ENCODE data around the gene HS3ST5. TPM values are rescaled to one million over a fixed set of nuclear protein-coding genes. Genes with fewer than 3 reads are reported as not detected.

Gene HS3ST5
- total RNA-seq, 1 experiment from 2014 or later = 14.4 TPM

GRCh38 chr6:114083251-114083650 lies 259.6 kb downstream of the HS3ST5 start:
- H3K4me2 ChIP-seq (ENCODE audit: insufficient read depth, insufficient read length, low read length) = no peak overlapping the region
- H4K91ac ChIP-seq (ENCODE audit: insufficient read length, low read depth, low read length) = no peak overlapping the region
- no peak overlapping the region for H2AFZ ChIP-seq (ENCODE audit: low read length)
- DNase-seq = no peak
- Mint-ChIP-seq H3K36me3 (ENCODE audit: insufficient read depth in 1 of 3, low read depth in 3 of 3) (peaks cover 10 to 43% (median 28%) of the 10 kb centered on the region in 3 experiments), H3K27me3 (ENCODE audit: low read depth) (no peaks in the 10 kb centered on the region), H3K4me3 (no peak overlapping the region), H3K9me3 (peaks cover 0 to 6% of the 10 kb centered on the region in 2 experiments; a peak in 1 of 5 replicates), H3K27ac (no peak overlapping the region), H3K4me1 (peaks cover 14 to 21% of the 10 kb centered on the region in 2 experiments)
- H4K20me1 ChIP-seq (ENCODE audit: control insufficient read depth, insufficient read depth, insufficient read length) = no peaks in the 10 kb centered on the region
- H3K23me2 ChIP-seq (ENCODE audit: insufficient read length, low read depth, low read length, poor library complexity, severe bottlenecking) = no peaks in the 10 kb centered on the region
- H4K5ac ChIP-seq (ENCODE audit: insufficient read length, low read depth, low read length) = no peak overlapping the region
- no peak overlapping the region for H3K9ac ChIP-seq (ENCODE audit: extremely low read depth, insufficient read length, low read length)
- H2BK5ac ChIP-seq (ENCODE audit: insufficient read length, low read length) = no peak overlapping the region
- H2BK12ac ChIP-seq (ENCODE audit: insufficient read length, low read depth, low read length) = no peak overlapping the region
- no peak overlapping the region for H4K8ac ChIP-seq (replicated peaks; ENCODE audit: insufficient read length, low read depth, low read length)
- no peak overlapping the region for H3K14ac ChIP-seq (ENCODE audit: insufficient read depth, low read length)
- no peak overlapping the region for H3K27ac ChIP-seq (ENCODE audit: insufficient read length, low read depth, low read length)
- H3K56ac ChIP-seq (ENCODE audit: insufficient read length, low read depth, low read length) = no peak overlapping the region
- no peak overlapping the region for H2AK5ac ChIP-seq (ENCODE audit: insufficient read length, low read length)
- no peak overlapping the region for H3K23ac ChIP-seq (ENCODE audit: insufficient read length, low read depth, low read length)
- no peak overlapping the region for H3K18ac ChIP-seq (ENCODE audit: insufficient read length, low read depth, low read length)
- H3T11ph ChIP-seq (ENCODE audit: low read length) = no peak overlapping the region
- H3K4ac ChIP-seq (ENCODE audit: low read depth, low read length) = no peak overlapping the region
- no peak overlapping the region for H2BK15ac ChIP-seq (ENCODE audit: low read depth, low read length)
- WGBS (ENCODE audit: extremely low coverage, insufficient read length, low lambda C conversion rate) = no CpG with 5 or more reads among the region's 3 CpGs
- TF ChIP-seq CTCF (conservative IDR thresholded peaks at IDR 0.05) = no peak
- no peaks in the 10 kb centered on the region for H3K27me3 ChIP-seq (ENCODE audit: insufficient read depth, low read length)
- H2BK120ac ChIP-seq (ENCODE audit: low read depth, low read length, poor library complexity, severe bottlenecking) = no peak overlapping the region
- H3K79me1 ChIP-seq (ENCODE audit: insufficient read depth, low read depth, low read length, poor library complexity, severe bottlenecking) = no peaks in the 10 kb centered on the region
- no peak overlapping the region for H2BK20ac ChIP-seq (ENCODE audit: low read depth, low read length, poor library complexity, severe bottlenecking)
- no peaks in the 10 kb centered on the region; the same call in 1 of the 2 replicates for H3K4me1 ChIP-seq (ENCODE audit: insufficient read depth, low read length)
- H3K79me2 ChIP-seq (ENCODE audit: insufficient read depth, low read length) = no peaks in the 10 kb centered on the region
- no peaks in the 10 kb centered on the region for H3K9me3 ChIP-seq (ENCODE audit: control insufficient read depth, low read depth, low read length)
